HG02763 (cell line): Measurements from ENCODE around the gene MMAB.

Experiments used
- ATAC-seq: cut with Tn5 transposase; IDR thresholded peaks from one replicate; pipeline ENCODE4 v1.9.1; 2021; ENCODE audit warnings: mild to moderate bottlenecking, moderate library complexity; ENCODE audit not compliant: unreplicated experiment

The MMAB gene

DNA sequence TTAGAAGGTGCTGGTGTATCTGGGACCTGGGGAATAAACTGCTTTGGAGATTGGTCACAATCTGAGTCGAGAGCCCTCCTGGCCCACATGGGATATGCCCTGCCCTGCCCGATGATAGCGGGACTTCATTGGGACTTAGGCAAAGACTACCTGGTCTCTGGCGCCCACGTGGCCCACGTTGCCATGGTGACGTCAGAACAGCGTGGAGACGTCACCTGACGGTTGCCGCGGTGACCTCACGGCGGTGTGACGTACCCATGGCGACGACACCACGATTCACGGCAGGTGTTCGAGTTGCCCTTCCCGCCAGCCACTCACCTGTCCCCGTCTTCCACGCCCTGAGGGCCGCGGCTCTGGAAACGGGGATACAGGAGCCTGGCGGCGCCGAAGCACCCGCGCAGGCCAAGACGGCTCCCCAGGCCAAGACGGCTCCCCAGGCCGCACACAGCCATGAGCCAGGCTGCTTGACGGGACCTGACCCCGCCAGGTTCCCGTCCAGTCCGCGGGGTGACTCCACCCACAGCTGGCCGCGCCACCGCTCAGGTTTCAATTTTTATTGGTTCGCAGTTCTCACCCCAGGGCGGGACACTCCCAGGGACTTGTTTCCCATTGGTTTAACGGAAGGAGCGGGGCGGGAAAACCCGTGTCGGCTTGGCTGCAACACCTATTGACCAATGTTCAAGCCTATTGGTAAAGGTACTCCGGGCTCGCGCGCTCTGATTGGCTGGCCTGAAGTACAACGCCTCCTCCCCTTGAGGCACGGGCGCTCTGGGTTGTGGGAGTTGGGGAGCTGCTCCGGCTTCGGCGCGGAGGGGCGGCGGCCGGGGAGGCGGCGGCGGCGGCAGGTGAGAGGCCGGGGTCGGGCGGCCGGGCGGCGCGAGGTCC, at the start of gene MMAB, which contains the start of gene MVK:
Gene MMAB, minus strand, starts transcription at position 476 of the 885 bp plus-strand sequence. Its CDS starts 24 bp downstream, at position 452.
Gene MVK, plus strand, starts transcription at position 766 of the 885 bp plus-strand sequence. CDS start 1,029 bp downstream, outside the sequence.
- peak; percentile 94 for ATAC-seq

DNA sequence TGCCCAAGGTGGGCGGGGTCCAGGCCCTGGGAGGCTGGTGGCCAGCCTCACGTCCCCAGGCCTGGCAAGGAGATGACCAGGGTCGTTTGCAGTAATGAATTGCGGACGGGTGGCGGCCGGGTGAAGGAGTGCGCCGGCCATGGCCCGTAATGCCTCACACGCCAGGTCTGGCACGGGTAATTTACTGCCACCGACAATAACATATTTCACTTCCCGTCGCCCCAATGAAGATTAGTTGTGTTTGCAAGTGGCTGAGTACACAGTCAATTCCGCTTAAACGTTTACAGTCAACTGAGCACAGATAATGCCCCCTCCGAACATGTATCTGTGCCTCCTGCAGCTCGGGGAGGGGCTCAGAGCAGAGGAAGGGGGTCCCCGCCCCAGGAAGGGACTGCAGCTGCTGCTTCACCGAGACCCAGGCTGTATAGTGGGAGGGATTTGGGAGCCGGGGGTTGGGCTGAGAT, 48.6 kb upstream of the MMAB start:
- no peak for ATAC-seq

DNA sequence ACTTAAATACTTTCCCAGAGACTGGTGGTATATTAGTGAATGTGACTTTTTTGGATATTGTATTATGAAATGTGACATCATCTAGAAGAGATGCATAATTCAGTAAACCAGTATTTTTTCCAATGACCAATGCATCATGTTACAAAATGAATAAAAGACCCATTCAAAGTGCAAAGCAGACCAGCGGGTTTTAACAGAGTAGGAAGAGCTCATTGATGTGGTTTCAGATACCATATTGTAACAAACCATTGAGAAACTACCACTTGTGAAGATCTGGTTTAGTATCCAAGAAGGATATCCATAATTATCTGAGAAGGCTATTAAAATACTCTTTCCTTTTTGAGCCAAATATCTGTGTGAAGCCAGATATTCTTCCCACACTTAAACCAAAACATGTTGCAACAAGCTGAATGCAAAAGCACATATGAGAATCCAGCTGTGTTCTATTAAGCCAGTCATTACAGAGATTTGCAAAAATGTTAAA, 47.9 kb upstream of the MMAB start:
- ATAC-seq, result no peak

DNA sequence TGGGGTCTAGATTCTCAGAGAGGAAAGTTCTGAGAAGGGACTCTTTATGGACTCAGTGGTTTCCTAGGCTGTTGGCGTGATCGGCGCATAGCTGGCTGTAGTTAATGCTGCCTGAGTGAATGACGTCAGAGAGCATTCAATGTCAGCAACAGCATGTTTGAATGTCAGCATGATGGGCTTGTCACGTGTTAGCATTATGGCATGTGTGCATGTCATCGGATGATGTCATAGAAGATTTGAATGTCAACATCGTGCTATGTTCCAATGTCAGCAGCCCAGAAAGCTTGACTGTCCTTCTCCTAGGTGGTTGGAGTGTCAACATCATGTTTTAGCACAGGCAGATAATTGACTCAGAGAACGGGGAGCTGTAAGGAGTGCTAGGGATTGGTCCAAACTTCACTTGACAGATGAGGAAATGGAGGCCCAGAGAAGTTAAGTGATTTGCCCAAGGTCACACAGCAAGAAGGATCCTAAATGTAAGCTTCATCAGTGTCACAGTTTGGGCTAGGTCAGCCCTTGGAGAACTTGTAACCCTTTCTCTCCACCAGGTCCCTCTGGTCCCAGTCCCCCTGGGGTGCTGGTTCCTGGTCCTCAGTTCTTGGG, 45.8 kb upstream of the MMAB start:
- ATAC-seq, result no peak

DNA sequence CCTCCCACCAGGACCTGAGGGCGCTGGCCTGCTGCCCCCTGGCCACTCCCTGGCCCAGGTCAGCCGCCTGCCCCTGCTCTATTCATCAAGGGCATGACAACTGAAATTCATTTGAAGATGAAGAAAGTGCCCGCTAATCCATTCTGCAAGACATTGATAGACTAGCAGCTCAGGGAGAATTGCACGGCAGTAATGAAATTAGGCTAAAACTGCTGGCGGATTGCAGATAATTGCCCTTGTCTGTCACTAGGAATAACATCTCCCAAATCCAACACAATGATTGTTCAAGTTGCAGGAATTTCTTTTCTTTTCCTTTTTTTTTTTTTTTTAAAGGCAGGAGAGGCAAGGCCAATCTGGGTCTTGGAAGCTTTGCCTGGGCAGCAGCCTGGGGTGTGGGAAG, 44.8 kb upstream of the MMAB start:
- no peak for ATAC-seq

DNA sequence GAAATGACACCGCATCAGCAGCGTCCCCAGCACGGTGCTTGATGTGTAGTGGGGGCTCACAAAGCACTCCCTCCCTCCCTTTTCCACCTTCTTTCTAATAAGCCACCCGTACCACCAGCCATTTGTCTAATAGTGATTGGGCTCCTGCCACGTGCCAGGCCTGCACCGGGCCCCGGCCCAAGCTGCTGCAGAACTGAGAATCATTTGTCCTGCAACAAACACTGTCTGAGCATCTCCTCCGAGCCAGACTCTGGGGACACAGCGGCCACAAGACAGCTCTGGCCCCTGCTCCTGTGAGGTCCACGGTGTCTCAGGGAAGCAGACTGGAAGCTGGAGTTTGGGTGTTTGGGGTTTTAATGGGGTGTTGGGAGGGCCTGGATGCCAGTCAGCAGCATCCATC, 44.2 kb upstream of the MMAB start:
- ATAC-seq, result no peak

DNA sequence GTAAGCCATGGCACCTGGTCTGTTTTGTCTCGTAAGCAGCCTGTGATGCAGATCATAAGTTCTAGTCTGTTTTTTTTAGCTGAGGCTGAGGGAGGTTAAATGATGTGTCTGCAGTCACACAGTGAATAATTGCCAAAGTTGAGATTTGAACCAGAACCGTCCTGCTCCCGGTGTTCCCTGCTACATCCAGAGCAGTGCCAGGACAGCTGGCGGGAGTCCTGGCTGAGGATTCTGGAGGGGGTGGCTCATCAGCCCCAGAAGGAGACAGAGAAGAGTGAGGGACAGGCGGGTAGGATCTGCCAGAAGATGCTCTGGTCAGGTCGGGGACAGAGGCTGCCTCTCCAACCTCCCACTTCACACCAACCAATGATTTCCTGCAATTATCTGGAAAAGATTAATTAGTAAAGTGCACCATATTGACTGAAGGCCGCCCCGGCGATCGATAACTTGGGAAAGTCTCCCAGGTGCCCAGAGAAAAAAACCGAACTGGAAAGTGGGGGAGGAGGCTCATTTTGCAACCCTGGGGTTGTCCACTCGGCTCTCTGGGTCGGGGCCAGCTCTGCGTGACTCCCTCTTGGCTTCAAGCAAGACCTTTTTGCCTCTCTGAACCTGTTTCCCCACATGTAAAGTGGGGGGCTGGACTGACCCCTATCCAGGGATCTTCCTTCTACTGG, 42.4 kb upstream of the MMAB start:
- ATAC-seq, result no peak

DNA sequence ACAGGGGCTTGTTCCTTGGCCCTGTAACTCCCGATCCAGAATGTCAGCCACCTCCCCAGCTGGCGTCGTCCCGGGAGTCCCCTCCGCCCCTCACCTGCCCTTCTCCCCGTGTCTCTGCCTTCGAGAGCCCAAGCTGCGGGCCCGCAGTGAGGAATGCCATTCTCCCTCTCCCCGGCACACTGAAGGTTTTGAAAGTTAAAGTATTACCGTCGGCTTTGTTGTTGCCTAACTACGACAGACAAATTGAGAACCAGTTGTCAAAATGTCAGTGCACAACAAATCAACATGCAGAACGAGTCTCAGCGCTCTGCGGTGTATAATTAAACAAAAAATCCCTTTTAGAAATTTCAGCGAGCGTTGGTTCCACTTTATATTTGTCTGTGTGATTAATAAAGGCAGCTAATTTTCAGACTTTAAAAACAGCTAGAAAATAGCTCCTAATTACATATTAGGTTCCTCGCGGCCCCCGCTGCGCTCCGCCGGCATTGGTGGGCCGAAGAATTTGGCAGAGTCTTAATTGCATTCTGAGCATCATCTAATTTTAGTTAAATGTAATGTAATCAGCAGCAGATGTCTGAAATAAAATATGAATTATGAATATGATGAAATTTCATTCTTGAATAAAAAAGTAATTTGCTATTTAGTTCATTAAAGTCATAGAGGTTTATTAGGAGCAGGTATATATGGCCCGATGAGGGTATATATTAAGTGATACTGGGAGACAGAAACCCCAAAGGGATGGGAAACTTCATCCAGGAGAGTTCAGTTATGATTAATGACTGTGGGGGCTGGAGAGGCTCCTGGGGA, 40.5 kb upstream of the MMAB start:
- ATAC-seq, result no peak

DNA sequence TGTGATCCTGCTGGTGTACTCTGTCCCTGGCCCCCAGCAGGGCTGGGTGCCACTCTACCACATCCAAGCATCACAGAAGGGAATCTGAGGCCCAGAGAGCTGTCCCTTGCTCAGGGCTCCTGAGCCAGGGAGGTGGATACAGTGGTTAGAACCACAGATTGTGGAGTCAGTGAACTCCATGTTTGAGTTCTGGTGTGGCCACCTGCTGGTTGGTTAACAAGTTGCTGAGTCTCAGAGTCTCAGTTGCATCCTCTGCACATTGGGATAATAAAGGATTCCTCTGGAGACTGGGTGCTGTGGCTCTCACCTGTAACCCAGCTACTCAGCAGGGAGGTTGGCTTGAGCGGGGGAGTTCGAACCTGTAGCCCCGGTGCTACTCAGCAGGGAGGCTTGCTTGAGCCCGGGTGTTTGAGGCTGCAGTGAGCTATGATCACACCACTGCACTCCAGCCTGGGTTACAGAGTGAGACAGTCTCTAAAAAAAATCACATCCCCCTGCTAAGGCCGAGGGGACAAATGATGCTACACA, 39.7 kb upstream of the MMAB start:
- no peak for ATAC-seq

DNA sequence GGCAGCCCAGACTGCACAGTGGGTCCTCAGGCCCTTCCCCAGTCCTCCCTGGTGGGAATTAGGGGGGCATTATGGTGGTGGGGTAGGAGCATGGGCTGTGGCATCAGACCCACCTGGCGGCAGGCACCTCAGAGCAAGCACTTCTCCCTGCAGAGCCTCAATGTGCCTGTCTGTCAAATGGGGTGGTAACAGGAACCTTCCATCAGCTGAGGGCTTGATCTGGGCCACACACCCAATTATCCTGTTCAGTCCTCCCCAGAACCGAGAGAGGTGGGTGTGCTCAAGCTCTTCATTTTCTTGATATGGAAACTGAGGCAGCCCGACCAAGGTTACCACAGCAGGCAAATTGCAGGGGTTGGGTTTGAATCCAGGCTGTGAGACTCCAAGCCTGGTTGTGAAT, 38.7 kb upstream of the MMAB start:
- ATAC-seq, result no peak

DNA sequence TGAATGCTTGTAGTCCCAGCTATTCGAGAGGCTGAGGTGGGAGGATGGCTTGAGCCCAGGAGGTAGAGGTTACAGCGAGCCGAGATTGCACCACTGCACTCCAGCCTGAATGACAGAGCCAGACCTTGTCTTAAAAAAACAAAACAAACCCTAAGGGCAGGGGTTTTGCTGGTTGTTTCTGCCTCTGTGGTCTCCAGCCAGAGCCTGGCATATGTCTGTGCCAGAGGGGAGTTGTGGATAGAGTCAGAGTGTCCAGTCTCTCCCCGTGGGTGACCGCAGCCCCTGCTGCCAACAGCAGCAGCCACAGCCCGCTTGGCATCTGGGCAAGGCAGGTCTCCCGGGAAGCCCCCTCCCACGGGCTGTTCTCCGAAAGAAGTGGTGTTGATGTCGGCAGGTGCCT, 37.9 kb upstream of the MMAB start:
- no peak for ATAC-seq

DNA sequence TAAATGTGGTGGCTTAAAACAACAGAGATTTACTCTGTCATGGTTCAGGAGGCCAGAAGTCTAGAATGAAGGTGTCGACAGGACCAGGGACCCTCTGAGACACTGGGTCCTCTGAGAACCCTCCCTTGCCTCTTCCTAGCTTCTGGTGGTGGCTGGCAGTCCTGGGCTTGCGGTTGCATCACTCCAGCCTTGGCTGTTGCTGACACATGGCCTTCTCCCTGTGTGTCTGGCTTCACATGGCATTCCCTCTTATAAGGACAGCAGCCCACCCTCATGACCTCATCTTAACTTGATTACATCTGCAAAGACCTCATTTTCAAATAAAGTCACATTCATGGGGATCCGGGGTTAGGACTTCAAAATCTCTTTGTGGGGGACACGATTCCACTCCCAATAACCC, 37.2 kb upstream of the MMAB start:
- no peak for ATAC-seq

DNA sequence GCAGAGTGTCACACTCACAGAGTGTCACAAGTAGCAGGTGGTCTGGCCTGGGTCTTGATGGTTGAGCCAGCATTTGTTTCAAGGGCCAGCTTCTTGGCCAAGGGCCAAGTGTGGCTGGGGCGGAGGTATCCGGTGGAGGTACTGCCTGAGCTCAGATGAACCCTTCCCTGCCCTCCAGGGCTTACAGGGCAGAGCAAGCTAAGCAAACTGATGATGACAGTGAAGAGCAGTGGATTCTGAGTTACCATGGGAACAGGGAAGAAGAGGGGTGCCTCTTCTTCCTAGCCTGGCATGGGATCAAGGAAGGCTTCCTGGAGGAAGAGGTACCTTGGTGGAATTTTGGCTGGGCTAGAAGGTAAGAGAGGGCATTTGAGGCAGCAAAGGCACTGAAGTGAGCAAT, 36.0 kb upstream of the MMAB start:
- ATAC-seq, result no peak

DNA sequence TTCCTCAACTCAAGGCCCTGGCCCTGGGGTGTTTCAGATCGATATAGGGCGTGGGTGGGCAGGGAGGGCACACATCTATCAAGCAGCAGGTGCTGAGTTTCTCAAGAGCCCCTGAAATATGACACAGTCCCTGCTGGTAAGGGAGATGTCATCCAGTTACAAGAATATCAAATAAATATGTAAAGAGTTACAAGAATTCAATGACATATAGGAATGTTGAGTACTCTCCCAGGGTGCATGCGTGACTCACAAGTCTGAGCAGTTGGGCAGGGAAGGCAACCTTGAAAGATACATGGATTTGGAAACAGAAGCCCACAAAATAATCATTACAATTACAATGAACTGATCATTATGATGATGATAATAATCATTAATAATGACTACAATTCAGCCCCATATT, 35.5 kb upstream of the MMAB start:
- ATAC-seq, result no peak

DNA sequence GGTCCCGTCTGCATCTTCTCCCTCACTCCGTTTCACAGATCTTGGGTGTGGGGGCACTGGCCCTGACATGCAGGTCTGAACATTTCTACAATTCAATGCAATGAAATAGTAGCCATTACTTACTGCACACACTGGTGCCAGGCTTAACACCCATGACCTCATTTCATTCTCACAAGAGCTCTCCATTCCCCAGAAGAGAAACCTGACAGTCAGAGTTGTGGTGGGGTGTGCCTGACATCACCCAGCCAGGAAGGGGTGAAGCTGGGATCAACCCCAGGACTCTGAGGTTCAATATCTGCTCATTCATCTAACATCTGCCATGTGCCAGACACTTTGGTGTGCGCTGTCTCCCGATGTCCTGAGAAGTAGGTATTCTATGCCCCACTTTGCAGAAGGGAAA, 35.0 kb upstream of the MMAB start:
- ATAC-seq, result no peak

DNA sequence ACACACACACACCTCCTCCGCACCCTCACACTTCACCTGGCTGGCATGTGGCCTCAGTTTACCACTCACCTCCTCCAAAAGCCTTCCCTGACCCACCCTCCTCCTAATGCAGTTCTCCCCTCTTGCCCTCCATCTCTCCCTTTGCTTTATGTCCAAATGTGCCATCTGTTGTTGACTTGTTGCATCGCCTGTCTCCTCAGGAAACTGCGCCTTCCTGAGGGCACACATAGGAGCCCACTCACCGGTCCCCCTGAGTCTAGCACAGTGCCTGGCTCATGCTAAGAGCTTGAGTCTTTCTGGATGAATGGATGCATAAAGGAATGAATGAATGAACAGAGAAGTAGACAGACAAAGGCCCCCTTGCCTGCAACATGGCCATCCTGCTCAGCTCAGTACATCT, 34.3 kb upstream of the MMAB start:
- no peak for ATAC-seq

DNA sequence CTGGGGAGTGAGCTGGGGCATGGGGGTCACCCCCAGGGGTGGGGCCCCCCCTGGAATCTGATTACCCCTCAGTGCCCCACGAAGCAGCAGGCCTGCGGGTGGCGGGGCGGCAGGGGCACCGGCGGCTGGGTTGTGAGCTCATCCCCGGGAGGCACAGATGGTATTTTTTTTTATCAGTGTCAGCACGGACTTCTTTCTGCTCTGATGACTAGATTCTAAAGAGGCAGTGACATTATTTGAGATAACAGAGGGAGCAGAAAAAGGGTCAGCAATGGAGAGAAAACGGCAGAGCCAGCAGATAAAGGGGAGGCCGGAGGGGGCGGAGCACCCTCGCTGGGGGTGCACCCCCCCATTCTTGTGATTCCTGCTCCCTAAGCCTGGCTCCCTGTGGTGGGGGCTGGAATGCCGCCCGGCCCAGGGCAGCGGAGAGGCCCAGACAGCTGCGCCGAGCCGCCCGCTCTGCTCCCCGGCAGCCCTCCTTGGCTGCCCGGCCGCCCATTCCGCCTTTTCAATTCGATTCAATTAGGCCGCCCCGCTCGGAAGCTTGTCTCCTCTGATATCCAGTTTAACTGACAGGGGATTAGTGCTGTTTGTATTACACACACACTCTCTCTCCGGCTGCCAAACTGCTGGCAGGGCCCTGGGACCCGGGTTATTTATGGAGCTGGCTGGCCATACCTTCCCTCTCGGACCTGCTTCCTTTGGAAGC, 33.2 kb upstream of the MMAB start:
- ATAC-seq, result no peak

DNA sequence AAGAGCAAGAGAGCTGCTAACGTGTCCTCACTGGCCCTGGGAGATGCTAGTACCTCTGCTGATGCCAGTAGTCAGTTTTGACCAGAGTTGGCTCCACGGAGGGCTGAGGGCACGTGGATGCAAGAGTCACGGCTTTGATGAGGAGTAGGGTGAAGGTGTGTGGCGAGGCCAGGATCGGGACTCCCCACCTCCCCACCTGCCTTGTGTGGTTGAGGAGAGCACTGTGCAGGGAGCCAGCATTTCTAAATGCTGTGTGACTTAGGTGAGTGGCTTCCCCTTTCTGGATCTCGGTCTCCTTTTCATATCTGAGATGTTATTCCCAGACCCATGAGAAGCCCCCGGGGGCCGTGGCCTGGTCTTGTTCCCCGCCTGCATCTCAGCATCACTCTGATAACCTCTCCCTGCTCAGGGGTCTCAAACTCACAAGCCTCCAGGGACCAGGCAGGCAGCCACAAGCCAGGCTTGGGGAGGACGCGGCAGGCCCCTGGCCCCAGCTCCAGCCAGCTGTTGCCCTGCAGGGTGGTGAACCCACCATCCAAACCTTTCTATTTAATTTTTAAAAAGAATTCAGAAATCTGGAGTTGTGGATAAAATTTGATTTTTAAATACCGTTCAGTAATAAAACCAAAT, 32.4 kb upstream of the MMAB start:
- ATAC-seq, result no peak

DNA sequence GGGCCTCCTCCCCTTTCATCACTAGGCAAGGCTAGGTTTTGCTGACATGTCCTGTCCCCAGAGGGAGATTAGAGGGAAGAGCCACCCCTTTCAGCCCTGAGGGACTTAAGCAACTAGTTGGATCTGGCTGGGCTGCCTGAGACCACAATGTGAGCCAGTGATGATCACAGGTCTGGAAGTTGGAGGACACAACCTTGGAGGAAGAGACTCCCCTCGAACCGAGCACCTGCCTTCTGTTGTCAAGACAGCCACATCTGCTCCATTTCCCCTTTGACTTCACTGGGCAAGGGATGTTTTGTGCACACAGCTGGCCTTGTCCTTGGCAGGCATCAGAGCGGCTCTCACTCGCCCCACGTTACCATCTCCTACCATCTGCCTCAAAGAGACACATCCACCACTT, 31.7 kb upstream of the MMAB start:
- no peak for ATAC-seq
